IPS DF 4.7 (cell line): ENCODE measurements around the gene KRT14.
"Not testable (repeated sequence)": the region's sequence is repeated elsewhere in the genome, so short reads cannot be mapped to it uniquely, and the experiment has no call there.

Experiments
- DNase-seq: peaks from one replicate; pipeline ENCODE4 v3.0.0-alpha.2; 2013; ENCODE audit warnings: low spot score; ENCODE audit errors: extremely low read depth

Gene KRT14

GRCh38 chr17:41547921-41548843, 38.5 kb downstream of the KRT14 start:
- no peak for DNase-seq

DNA sequence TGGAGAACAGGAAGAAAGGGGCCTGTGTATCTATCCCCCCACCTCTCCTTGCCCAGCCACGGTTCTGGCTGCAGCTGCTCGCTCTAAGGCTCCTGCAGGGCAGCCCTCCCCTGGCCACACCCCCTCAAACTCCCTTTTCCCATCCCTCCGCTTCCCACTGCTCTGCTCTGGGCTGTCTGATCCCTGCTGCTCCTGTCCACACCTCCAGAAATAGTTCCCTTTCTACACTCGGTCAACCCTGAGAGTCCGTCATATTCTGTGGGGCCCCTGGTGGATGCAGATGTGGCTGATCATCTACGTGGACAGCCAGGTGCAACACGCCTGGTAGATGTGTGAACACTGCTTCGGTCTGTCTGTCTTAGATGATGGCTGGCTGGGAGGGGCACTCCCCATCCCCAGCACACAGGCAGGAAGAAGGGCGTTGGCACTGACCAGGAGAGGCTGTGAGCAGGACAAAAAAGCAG, 39.3 kb downstream of the KRT14 start:
- DNase-seq, result no peak

DNA sequence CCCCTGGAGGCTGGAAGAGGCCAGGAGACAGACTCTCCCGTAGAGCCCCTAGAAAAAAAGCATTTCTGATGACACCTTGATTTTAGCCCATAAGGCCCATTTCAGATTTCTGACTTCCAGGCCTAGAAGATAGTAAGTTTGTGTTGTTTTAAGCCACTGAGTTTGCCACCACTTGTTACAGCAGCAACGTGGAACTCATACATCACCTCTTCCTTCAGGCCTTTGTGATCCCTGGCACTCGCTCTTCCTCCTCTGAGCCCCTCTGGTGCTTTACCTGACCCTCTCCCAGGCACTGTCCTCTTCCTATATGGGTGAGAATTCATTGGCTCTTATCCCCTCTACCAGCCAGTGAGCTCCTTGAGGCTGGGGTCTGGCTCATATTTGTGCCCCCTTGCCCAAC, 39.9 kb downstream of the KRT14 start:
- DNase-seq, result no peak

- no peak for DNase-seq
These were observed 40.8 kb downstream of the KRT14 start for GRCh38 chr17:41545829-41546410.

DNA sequence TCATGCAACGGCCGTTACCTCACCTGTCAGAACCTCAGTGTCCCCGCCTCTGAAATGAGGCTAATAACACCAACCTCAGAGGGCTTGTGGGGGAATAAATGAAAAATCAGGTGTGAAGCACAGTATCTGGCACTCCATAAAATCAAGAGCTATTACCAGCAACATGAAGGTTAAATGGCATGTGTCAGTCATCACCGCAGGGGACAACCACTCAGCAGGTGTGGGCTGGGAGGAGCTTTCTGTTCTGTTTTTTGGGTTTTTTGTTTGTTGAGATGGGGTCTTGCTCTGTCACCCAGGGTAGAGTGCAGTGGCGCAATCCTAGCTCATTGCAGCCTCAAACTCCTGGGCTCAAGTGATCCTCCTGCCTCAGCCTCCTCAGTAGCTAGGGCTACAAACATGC, 41.8 kb downstream of the KRT14 start:
- no peak for DNase-seq

GRCh38 chr17:41544491-41544892, 42.2 kb downstream of the KRT14 start:
- no peak for DNase-seq

DNA sequence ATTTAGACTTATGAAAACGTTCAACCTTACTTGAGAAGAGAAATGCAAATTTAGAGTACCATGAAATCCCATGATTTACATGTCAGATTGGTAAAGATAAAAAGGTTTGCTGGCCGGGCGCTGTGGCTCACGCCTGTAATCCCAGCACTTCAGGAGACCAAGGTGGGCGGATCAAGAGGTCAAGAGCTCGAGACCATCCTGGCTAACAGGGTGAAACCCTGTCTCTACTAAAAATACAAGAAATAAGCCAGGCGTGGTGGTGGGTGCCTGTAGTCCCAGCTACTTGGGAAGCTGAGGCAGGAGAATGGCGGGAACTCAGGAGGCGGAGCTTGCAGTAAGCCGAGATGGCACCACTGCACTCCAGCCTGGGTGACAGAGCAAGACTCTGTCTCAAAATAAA, 43.9 kb downstream of the KRT14 start:
- not testable (repeated sequence) for DNase-seq

- no peak for DNase-seq
These were observed 44.3 kb downstream of the KRT14 start for GRCh38 chr17:41542357-41542756.

GRCh38 chr17:41540921-41541625, 45.6 kb downstream of the KRT14 start:
- DNase-seq, result no peak

GRCh38 chr17:41539979-41540701, 46.6 kb downstream of the KRT14 start:
- no peak for DNase-seq

DNA sequence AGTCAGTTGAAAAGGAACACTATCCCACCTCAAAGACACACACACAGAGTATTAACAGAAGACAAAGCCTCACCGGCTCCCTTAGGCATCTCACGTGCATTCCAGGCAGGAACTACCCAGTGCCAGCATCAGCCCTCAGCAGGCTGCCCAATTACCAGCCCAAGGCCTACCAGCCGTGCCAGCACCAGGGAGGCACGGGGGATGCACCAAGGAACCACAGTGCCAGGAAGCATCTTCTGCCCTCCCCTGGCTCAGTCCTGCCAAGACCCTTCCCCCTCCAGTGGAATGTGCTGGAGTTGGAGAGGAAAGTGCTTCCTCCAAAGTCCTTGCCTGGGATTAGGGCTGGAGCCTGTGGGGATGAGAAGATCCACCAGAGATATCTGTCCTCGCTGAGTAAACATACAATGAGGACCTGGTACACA, 47.6 kb downstream of the KRT14 start:
- DNase-seq, result no peak

DNA sequence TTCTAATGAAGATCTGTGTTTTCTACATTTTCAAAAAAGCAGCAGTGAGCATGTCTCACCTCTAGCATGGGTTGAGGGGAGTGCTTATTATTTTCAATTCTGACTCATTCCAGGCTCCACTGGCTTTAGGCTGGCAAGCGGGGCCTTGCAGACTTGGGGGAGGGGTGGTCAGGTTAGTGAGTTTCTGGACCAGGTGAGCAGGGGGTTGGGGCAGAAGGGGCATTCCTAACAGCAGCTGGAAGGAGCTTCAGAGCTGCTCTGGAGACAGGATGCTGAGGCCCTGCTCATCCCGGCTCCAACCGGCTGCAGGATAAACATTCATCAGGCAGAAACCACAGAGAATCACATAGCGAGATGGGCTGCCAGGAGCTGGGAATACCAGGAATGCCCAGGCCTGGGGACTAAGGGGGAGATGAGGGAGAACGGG, 48.1 kb downstream of the KRT14 start:
- no peak for DNase-seq

DNA sequence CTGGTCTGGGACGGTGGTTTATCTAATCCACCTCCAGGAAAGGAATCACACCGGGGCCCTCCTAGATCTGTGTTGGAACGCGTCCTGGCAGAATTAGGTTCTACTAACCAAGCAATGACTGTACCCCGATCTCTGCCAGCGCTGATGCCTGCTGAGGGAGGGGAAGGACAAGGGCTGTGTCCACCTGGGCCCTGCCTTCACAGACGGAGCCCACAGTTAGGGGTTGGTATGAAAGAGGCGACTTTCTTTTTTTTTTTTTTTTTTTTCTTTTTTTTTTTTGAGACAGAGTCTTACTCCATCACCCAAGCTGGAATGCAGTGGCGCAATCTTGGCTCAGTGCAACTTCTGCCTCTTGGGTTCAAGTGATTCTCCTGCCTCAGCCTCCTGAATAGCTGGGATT, 48.7 kb downstream of the KRT14 start:
- DNase-seq, result no peak

GRCh38 chr17:41537614-41537954, 49.1 kb downstream of the KRT14 start:
- no peak for DNase-seq

DNA sequence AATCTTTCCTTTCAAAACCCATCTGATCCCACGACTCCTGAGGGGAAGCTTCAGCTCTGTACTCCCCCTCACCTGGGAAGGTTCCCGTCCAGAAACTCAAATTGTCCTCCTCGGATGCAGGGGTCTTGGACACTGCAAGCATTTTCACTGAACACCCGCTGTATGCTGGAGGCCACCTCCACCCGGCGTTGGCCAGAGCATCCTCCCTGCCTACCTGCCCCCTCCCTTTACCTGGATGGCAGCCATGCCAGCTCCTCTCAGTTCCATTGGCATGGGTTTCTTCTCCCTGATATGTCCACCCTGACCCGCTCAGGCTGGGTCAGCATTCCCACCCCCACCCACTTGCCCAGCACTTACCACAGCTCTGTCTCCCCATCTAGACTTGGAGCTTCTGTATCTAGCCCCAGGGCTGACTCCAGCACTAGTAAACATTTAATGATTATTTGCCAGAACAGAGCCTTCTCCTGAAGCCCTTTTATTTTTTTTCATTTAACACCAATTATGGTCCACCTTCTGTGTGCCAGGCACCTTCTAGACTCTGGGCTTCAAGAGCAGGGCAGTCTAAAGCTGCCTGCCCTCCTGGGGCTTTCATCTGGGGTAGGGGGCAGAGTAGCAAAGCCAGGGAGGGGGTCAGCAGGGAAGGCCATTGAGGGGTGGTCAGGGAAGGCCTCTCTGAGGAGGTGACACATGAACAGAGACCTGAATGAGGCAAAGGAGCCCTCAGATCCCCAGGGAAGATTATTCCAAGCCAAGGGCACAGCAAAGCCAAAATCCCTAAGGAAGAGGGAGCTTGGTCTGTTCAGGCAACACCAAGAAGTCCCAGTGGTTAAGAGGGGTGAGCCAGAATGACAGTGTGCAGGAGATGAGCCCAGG, 49.7 kb downstream of the KRT14 start:
- no peak for DNase-seq

GRCh38 chr17:41535764-41536481, 50.8 kb downstream of the KRT14 start:
- DNase-seq, result no peak

- no peak for DNase-seq
These were observed 51.7 kb downstream of the KRT14 start for GRCh38 chr17:41534899-41535546.

DNA sequence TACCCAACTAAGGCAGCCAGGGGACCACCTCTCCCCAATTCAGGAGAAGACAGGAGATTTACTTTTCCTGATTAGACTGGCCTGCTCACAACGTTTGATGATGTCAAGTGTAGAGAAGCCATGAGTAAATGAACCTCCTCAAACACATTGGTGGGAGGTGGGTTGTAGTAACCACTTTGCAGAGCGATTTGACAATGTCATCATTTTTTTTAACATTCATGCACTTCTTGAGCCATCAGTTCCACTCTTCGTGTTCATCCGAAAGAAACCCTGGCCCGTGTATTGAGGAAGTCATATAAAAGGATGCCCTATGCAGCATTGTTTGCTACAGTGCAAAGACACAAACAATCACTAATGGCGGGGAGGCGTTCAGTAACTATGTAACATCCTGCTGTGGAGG, 53.1 kb downstream of the KRT14 start:
- DNase-seq, result no peak

- no peak for DNase-seq
These were observed 53.6 kb downstream of the KRT14 start for GRCh38 chr17:41532947-41533570.
